Activated naive CD4-positive, alpha-beta T cell treated with anti-CD3 and anti-CD28 coated beads, Interleukin-2, amount 10 ng/mL, durations not matched to agents 7 days and 5 days (primary cell): ENCODE results near the gene ZKSCAN1.

Experiments
- CTCF ChIA-PET: fragments of 350-600 bp; sonication (Branson Sonifier 250); formaldehyde crosslinking; loops from one replicate; lab custom pipeline; 2021; ENCODE audit warnings: antibody characterized with exemption; lab: Charles Lee
- DNase-seq: peaks from one replicate; pipeline ENCODE4 v3.0.0-alpha.2; 2020
- H3K27ac Mint-ChIP-seq: one replicate; pipeline ENCODE4 v1.8.0; 2021; ENCODE audit warnings: mild to moderate bottlenecking, moderate library complexity, mixed read lengths
- H3K27me3 Mint-ChIP-seq: one replicate; pipeline ENCODE4 v1.8.0; 2021; ENCODE audit warnings: mild to moderate bottlenecking, mixed read lengths
- H3K36me3 Mint-ChIP-seq: one replicate; pipeline ENCODE4 v1.8.0; 2021; ENCODE audit warnings: mixed read lengths
- H3K4me1 Mint-ChIP-seq: one replicate; pipeline ENCODE4 v1.8.0; 2021; ENCODE audit warnings: mixed read lengths
- H3K4me3 Mint-ChIP-seq: one replicate; pipeline ENCODE4 v1.8.0; 2021; ENCODE audit warnings: mild to moderate bottlenecking, moderate library complexity, mixed read lengths
- H3K9me3 Mint-ChIP-seq: one replicate; pipeline ENCODE4 v1.8.0; 2021; ENCODE audit warnings: mixed read lengths

The ZKSCAN1 gene

GRCh38 chr7:100085515-100085914, 70.1 kb downstream of the ZKSCAN1 start:
- Mint-ChIP-seq H3K9me3 (no peaks in the 10 kb centered on the region), H3K27ac (no peak overlapping the region), H3K4me1 (peaks cover 41% of the 10 kb centered on the region), H3K36me3 (peaks cover 13% of the 10 kb centered on the region), H3K4me3 (no peak overlapping the region), H3K27me3 (peaks cover 29% of the 10 kb centered on the region)
- CTCF ChIA-PET: interaction anchor here (1.2 kb wide), 1 partner anchor 16 kb away, joined by 3 read pairs; the partner anchor contains the start of genes AP4M1 and MCM7
- no peak for DNase-seq

DNA sequence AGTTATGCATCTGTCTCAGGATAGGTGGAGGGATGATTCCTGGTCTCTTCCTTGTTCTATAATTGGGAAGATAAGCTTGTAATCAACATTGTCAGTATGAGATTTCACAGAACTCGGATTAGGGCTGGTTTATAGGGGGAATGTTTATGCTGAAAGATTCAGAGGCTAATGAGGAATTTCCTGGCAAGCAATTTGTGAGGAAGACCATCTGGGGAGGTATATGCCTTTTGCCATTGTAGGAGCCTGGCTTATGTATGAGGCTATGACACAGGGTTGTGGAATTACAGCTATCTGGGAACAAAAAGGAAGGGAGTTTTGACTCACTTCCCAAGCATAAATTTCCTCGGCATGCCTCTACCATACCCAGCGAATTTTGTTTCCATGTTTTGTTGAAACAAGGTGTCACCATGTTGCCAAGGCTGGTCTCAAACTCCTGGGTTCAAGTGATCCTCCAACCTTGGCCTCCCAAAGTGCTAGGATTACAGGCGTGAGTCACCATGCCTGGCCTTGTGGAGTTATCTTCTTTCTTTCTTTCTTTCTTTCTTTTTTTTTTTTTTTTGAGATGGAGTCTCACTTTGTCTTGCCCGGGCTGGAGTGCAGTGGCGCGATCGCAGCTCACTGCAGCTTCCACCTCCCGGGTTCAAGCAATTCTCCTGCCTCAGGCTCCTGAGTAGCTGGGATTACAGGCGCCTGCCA, 71.8 kb downstream of the ZKSCAN1 start:
- Mint-ChIP-seq H3K27me3 (peaks cover 29% of the 10 kb centered on the region), H3K36me3 (peaks cover 26% of the 10 kb centered on the region), H3K9me3 (no peaks in the 10 kb centered on the region), H3K27ac (no peak overlapping the region), H3K4me1 (peaks cover 40% of the 10 kb centered on the region), H3K4me3 (peak overlapping the region; percentile 27)
- CTCF ChIA-PET: interaction anchor here (1.0 kb wide), 1 partner anchor 172 kb away, joined by 3 read pairs; no protein-coding TSS in a partner anchor
- DNase-seq: no peak

DNA sequence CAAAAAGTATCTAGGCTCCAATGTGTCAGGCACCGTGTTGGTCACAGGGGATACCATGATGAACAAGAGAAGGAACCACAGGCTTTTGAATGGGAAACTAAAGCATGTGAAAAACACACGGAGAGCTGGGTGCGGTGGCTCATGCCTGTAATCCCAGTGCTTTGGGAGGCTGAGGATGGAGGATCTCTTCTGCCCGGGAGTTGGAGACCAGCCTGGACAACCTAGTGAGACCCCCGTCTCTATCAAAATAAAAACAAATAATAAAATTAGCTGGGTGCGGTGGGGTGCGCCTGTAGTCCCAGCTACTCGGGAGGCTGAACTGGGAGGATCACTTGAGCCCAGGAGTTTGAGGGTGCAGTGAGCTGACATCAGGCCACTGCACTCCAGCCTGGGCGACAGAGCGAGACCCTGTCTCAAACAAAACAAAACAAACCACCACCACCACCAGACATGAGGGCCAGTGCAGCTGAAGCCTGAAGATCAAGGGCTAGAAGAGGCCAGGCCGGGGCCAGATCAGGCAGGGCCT, 72.8 kb downstream of the ZKSCAN1 start:
- Mint-ChIP-seq H3K36me3 (peaks cover 36% of the 10 kb centered on the region), H3K27me3 (peaks cover 27% of the 10 kb centered on the region), H3K4me3 (peak overlapping the region; percentile 84), H3K9me3 (no peaks in the 10 kb centered on the region), H3K27ac (peak overlapping the region; percentile 88), H3K4me1 (peaks cover 32% of the 10 kb centered on the region)
- CTCF ChIA-PET: interaction anchor here (0.6 kb wide), 1 partner anchor 13 kb away, joined by 3 read pairs; no protein-coding TSS in a partner anchor
- no peak for DNase-seq

- peak within 1 kb of the TSS; percentile 84 for H3K4me3 Mint-ChIP-seq
- peak within 1 kb of the TSS; percentile 88 for H3K27ac Mint-ChIP-seq
- H3K4me1 Mint-ChIP-seq: peaks cover 34% of the 10 kb centered on the region
- H3K9me3 Mint-ChIP-seq: no peaks in the 10 kb centered on the region
- peaks cover 43% of the 10 kb centered on the region for H3K36me3 Mint-ChIP-seq
- DNase-seq: peak; percentile 88
- peaks cover 20% of the 10 kb centered on the region for H3K27me3 Mint-ChIP-seq
- CTCF ChIA-PET: interaction anchor here (0.6 to 1.3 kb wide), 2 partner anchors 12 to 13 kb away, joined by 3 read pairs; no protein-coding TSS in a partner anchor
These were observed 73.4 kb downstream of the ZKSCAN1 start, which contains the start of gene COPS6 for GRCh38 chr7:100088621-100089457. COPS6 (plus strand) TSS chr7:100088969; CDS start chr7:100088991, 22 bp downstream.

- peak overlapping the region; percentile 84 for H3K4me3 Mint-ChIP-seq
- H3K4me1 Mint-ChIP-seq: peaks cover 34% of the 10 kb centered on the region
- H3K9me3 Mint-ChIP-seq: no peaks in the 10 kb centered on the region
- no peak for DNase-seq
- peaks cover 15% of the 10 kb centered on the region for H3K27me3 Mint-ChIP-seq
- H3K27ac Mint-ChIP-seq: peak overlapping the region; percentile 88
- peaks cover 48% of the 10 kb centered on the region for H3K36me3 Mint-ChIP-seq
- CTCF ChIA-PET: interaction anchor here (1.1 to 1.3 kb wide), 2 partner anchors 11 to 41 kb away, joined by 3 read pairs; no protein-coding TSS in a partner anchor
These were observed 74.2 kb downstream of the ZKSCAN1 start for GRCh38 chr7:100089458-100090196.

DNA sequence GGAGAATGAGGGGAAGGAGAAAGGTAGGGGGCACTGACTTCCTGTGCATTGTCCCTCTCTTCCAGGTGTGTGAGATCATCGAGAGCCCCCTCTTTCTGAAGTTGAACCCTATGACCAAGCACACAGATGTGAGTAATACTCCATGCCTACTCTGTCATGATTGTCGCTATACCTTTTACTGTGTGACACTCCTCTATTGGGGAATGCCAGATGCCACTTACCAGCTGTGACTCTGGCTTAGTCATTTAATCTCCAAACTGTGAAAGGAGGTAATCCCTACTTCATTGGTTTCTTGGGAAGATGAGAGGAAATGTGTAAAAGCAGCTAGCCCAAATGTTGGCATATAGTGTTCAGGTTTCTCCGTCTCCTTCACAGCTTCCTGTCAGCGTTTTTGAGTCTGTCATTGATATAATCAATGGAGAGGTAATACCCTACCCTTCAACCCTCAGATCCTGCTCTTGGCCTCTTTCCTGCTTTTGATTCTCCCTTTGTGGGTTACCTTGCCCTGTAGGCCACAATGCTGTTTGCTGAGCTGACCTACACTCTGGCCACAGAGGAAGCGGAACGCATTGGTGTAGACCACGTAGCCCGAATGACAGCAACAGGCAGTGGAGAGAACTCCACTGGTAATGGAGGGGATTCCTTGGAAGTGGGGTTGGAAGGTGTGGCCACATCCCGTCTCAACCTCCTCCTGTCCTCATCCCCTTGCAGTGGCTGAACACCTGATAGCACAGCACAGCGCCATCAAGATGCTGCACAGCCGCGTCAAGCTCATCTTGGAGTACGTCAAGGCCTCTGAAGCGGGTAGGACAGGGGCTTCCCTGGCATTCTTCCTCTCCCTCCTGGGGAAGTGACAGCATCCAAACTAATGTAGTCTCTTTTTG, 75.4 kb downstream of the ZKSCAN1 start:
- peaks cover 60% of the 10 kb centered on the region for H3K36me3 Mint-ChIP-seq
- H3K27ac Mint-ChIP-seq: peak overlapping the region; percentile 62
- DNase-seq: no peak
- H3K4me1 Mint-ChIP-seq: peaks cover 39% of the 10 kb centered on the region
- peak overlapping the region; percentile 48 for H3K4me3 Mint-ChIP-seq
- peaks cover 3% of the 10 kb centered on the region for H3K27me3 Mint-ChIP-seq
- H3K9me3 Mint-ChIP-seq: no peaks in the 10 kb centered on the region
- CTCF ChIA-PET: interaction anchor here (1.1 to 1.4 kb wide), 2 partner anchors 40 to 42 kb away, joined by 3 read pairs; no protein-coding TSS in a partner anchor
